GM12872 (cell line): Measurements from ENCODE around the gene CEP128.

Source experiments
- TF ChIP-seq, protein P1 (sequence below): IDR thresholded peaks from 3 replicates; pipeline ENCODE4 v1.5.1; 2011; ENCODE audit warnings: low read depth, mild to moderate bottlenecking, low read length, moderate library complexity; ENCODE audit not compliant: insufficient read depth

The CEP128 gene

DNA sequence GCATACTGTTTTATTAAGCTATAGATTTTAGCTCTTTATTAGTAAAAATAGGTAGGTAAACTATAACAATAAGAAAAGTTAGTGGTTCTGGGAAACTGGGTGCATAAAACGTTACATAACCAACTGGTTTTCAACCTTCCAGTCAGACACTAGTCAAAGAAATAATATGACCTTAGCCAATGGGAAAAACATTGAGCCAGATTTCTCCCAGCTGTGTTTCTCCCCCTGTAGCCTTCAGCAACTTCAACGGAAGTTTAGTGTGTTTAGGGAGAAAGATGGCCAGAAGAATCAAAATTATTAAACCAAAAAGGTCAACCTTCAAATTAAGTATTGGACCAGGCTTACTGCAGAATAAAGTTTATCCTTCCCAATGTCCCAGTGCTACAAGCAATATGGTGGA lies 446.8 kb downstream of the CEP128 start:
- TF ChIP-seq, protein P1, sequence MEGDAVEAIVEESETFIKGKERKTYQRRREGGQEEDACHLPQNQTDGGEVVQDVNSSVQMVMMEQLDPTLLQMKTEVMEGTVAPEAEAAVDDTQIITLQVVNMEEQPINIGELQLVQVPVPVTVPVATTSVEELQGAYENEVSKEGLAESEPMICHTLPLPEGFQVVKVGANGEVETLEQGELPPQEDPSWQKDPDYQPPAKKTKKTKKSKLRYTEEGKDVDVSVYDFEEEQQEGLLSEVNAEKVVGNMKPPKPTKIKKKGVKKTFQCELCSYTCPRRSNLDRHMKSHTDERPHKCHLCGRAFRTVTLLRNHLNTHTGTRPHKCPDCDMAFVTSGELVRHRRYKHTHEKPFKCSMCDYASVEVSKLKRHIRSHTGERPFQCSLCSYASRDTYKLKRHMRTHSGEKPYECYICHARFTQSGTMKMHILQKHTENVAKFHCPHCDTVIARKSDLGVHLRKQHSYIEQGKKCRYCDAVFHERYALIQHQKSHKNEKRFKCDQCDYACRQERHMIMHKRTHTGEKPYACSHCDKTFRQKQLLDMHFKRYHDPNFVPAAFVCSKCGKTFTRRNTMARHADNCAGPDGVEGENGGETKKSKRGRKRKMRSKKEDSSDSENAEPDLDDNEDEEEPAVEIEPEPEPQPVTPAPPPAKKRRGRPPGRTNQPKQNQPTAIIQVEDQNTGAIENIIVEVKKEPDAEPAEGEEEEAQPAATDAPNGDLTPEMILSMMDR: no peak

DNA sequence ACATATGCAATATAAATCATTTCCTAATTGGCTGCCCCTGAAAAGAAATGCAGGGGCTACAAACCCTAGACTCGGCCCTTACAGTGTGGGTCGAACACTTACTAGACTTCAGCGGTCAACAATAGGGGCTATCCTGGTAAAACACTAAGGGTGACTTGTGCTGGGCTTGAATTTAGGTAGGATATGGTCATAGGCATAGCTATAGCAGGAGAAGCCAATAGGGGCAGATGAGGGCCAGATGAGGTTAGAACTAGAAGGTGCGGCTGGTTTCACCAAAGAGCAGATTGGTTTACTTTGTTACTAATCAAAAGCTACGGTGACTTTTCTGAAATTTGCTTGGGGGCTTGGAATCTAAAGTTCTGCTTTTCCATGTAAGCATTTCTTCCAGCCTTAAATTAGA lies 447.9 kb downstream of the CEP128 start:
- TF ChIP-seq, protein P1: no peak

- TF ChIP-seq, protein P1: no peak
These were observed 449.9 kb downstream of the CEP128 start for GRCh38 chr14:80491650-80492049.

DNA sequence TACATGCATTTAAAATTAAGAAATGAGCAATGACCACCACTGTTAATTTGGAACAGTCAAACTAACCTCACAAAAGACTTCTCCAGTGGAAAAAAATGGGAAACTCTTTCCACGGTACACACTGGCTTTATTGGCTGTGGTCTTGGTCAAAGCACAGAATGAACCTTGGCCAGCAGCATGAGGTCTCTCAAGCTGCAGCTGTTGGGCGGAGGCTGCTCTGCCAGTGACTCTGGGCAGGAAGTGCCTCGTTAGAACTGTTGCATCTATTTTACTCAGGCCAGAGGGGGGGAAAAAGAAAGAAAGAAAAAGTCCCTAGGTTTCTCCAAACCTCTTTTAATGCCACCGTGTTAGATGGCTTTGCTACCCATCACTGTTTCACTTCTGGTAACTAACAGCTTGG lies 450.4 kb downstream of the CEP128 start:
- TF ChIP-seq, protein P1: no peak

DNA sequence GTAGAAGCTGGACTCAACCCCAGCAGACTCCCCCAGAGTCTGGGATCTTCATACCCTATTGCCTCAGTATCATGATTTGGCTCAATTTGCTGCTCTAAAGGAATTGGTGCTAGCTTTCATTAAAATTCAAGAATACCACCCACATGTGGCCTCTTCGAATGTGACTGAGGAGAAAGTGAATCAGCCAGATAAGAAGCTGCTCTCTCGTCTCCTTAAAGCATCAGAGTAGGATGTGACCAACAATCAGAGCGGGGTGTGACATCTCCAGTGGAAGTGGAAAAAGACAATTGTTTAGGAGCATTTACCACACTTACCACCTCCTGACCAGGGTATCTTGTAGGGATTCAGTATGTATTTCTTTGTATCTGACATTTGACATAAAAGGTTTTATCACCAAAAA lies 452.0 kb downstream of the CEP128 start:
- TF ChIP-seq, protein P1: no peak

- TF ChIP-seq, protein P1: no peak
These were observed 455.8 kb downstream of the CEP128 start for GRCh38 chr14:80485764-80486163.

GRCh38 chr14:80483331-80483730 lies 458.2 kb downstream of the CEP128 start:
- TF ChIP-seq, protein P1: no peak
